Activated T-cell treated with anti-CD3 and anti-CD28 coated beads for 48 hours (primary cell): ENCODE results near the gene ABCA5.
"Not testable (repeated sequence)": the region's sequence is repeated elsewhere in the genome, so short reads cannot be mapped to it uniquely, and the experiment has no call there.

Source experiments
- DNase-seq: peaks from one replicate; pipeline ENCODE4 v3.0.0-alpha.2; 2020; ENCODE audit warnings: low read depth

The ABCA5 gene

DNA sequence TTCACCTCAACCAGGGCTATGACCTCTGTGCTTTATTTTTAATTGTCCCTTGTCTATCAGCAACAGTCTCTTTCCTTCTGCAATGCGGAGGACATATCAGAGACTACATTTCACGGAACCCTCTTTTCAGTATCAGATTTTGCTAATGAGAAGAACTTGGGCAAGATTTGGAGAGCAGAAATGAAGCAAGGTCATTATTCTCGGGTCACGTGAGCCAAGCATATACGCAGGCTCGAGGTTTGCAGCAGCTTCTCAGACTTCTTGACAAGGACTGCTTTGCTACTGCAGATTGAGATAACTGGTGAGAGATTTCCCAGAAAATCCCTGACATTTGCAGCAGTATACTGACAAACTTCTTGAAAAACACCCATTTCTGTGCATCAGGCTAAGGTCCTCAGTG, 128.7 kb downstream of the ABCA5 start:
- no peak for DNase-seq

DNA sequence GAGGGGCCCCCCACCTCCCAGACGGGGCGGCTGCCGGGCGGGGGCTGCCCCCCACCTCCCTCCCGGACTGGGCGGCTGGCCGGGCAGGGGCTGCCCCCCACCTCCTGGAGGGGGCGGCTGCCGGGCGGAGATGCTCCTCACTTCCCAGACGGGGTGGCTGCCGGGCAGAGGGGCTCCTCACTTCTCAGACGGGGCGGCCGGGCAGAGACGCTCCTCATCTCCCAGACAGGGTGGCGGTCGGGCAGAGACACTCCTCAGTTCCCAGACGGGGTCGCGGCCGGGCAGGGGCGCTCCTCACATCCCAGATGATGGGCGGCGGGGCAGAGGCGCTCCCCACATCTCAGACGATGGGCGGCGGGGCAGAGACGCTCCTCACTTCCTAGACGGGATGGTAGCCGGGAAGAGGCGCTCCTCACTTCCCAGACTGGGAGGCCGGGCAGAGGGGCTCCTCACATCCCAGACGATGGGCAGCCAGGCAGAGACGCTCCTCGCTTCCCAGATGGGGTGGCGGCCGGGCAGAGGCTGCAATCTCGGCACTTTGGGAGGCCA, 130.8 kb downstream of the ABCA5 start:
- not testable (repeated sequence) for DNase-seq
